GM12872 (cell line): ENCODE data around the gene UBE2L3.

Experiments
- TF ChIP-seq, protein P1 (sequence below): IDR thresholded peaks from 3 replicates; pipeline ENCODE4 v1.5.1; 2011; ENCODE audit warnings: low read depth, mild to moderate bottlenecking, low read length, moderate library complexity; ENCODE audit not compliant: insufficient read depth

Gene UBE2L3

DNA sequence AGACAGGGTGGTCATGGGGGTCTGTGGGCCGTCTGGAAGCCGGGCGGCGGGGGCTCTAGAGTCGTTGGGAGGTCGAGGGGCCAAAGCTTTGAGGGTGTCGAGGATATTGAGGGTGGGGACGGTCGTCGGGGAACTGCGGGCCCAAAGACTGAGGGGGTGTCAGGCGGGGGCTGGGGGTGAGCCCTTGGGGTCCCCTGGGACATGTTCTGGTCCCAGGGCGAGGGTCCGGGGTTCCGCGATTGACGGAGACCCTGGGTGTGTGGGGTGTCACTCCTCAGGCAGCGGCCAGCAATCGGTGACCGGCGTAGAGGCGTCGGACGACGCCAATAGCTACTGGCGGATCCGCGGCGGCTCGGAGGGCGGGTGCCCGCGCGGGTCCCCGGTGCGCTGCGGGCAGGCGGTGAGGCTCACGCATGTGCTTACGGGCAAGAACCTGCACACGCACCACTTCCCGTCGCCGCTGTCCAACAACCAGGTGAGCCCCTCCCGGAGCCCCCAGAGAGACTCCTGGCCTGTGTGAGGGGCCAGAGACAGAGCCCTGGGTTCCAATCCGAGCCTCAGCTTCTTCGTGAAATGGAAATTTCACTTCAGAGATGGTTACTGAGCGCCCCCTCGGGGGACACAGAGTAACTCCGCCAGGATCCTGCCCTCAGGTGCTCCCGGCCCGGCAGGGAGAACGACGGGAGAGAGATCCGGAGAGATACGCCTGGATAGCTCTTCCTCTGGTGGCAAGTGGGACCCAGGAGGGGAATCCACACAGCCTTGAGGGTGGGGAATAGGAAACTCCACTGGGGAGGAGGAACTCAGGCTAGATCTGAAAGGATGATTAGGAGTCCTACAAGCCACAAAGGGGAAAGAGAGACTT is 75.3 kb downstream of the UBE2L3 start:
- TF ChIP-seq, protein P1, sequence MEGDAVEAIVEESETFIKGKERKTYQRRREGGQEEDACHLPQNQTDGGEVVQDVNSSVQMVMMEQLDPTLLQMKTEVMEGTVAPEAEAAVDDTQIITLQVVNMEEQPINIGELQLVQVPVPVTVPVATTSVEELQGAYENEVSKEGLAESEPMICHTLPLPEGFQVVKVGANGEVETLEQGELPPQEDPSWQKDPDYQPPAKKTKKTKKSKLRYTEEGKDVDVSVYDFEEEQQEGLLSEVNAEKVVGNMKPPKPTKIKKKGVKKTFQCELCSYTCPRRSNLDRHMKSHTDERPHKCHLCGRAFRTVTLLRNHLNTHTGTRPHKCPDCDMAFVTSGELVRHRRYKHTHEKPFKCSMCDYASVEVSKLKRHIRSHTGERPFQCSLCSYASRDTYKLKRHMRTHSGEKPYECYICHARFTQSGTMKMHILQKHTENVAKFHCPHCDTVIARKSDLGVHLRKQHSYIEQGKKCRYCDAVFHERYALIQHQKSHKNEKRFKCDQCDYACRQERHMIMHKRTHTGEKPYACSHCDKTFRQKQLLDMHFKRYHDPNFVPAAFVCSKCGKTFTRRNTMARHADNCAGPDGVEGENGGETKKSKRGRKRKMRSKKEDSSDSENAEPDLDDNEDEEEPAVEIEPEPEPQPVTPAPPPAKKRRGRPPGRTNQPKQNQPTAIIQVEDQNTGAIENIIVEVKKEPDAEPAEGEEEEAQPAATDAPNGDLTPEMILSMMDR, result peak; percentile 75

DNA sequence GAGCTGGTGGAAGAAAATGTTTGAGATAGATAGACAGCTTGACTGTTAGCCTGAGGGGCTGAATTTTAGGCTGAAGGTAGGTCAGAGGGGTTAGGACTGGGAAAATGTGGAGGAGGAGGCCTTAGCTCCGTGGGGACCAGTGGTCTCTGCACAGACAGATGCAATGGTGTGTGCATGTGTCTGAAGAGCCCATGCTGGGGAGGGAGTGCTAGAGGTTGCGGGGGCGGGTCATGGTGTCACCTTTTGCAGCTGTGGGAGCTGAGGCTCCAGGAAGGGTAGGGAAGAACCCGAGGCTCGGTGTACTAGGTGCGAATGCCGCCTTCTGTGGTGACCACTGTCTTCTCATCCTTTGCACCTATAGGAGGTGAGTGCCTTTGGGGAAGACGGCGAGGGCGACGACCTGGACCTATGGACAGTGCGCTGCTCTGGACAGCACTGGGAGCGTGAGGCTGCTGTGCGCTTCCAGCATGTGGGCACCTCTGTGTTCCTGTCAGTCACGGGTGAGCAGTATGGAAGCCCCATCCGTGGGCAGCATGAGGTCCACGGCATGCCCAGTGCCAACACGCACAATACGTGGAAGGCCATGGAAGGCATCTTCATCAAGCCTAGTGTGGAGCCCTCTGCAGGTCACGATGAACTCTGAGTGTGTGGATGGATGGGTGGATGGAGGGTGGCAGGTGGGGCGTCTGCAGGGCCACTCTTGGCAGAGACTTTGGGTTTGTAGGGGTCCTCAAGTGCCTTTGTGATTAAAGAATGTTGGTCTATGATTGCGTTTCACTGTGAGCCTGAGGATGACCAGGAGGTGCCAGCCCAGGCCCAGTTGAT is 76.2 kb downstream of the UBE2L3 start:
- TF ChIP-seq, protein P1, result peak; percentile 41; the same call in 2 of the 3 replicates

DNA sequence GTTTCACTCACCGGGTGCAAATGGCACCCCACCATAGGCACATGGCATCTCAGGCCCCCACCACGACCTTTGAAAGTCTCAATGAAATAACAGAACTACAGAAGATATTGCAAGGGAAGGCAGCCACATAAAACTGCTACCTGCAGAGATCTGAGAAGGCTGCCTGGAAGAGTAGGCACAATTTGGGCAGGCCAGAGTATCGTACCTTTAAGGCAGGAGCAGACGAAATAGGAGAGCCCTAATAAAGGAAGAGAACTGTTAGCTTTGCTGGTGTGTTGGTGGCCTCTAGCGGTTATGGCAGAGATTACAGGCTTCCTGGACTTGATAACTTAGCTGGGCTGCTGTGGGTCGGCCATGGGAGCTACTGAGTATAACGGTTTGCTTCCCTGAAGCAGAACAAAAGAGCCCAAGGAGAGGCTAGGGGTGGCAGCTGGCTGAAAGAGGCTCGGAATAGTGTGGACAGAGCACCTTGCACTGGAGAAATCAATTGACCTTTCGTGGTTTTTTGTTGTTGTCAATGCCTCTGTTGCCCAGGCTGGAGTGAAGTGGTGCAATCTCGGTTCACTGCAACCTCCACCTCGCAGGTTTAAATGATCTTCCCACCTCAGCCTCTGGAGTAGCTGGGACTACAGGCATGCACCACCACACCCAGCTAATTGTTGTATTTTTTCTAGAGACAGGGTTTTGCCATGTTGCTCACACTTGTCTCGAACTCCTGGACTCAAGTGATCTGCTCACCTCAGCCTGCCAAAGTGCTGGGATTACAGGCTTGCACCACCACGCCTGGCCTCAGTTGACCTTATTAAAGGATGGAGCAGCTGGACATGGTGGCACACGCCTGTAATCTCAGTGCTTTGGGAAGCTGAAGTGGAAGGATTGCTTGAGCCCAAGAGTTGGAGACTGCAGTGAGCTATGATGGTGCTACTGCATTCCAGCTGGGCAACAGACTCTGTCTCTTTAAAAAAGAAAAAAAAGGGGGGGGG is 79.4 kb downstream of the UBE2L3 start:
- TF ChIP-seq, protein P1, result peak; percentile 93

DNA sequence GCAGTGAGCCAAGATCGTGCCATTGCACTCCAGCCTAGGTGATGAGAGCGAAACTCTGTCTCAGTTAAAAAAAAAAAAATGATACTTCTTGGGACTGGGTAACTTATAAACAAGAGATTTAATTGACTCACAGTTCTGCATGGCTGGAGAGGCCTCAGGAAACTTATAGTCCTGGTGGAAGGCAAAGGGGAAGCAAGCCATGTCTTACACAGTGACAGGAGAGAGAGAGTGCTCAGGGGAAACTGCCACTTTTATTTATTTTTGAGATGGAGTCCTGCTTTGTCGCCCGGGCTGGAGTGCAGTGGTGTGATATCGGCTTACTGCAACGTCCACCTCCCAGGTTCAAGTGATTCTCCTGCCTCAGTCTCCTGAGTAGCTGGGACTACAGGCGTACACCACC is 82.8 kb downstream of the UBE2L3 start:
- TF ChIP-seq, protein P1, result no peak

DNA sequence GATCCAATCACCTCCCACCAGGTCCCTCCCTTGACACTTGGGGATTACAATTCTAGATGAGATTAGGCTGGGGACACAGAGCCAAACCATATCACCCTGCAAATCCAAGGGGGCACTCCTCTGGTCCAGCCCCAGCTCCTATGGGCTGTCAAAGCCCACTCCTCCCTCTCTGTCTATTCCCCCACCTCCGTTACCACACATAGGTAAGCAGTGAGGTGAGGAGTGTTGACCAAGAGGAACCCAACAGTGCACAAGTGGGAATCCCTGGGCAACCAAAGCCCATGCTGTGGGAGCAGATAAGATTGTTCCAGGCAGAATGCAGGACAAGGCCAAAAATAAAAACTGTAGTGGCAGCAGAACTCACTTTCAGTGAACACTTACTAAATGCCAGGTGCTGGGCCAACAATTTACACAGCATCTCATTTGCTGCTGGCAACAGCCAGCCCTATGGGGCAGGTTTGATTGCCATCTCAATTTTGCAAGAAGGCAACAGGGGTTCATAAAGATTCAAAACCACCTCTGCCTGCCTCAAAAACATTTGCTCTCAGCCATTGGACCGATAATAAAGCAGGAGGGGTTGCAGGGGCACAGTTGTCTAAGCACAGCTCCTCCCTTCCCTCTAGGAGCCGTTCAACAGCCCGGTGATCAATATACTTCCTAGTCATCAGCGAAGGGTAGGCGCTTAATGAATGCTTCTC is 83.5 kb downstream of the UBE2L3 start:
- TF ChIP-seq, protein P1, result no peak

DNA sequence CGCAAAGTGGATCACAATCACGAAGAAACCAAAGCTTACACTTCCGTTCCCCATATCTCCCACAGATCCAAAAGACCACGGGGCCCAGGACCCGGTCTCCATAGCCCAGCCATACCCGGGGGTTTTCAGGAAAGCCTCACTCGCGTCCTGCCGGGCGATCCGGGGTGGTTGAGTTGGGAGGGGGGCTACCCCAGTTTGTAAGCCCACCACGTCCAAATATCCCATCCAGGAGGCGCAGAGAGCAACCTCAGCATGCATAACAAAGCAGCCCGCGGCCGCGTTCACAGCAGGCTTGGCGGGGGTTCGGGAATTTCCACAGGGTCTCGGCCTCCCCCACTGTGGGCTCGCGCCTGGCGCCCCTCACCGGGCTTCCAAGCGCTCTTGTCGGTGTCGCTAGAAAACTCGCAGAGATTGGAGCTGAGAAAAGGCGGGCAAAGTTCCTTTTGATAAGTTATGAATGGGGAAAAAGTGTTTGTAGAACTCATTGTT is 84.1 kb downstream of the UBE2L3 start:
- TF ChIP-seq, protein P1, result no peak
